ENCODE data around the gene CDHR5.
"Not testable (repeated sequence)": the region's sequence is repeated elsewhere in the genome, so short reads cannot be mapped to it uniquely, and the experiment has no call there.

Gene CDHR5, protein sequence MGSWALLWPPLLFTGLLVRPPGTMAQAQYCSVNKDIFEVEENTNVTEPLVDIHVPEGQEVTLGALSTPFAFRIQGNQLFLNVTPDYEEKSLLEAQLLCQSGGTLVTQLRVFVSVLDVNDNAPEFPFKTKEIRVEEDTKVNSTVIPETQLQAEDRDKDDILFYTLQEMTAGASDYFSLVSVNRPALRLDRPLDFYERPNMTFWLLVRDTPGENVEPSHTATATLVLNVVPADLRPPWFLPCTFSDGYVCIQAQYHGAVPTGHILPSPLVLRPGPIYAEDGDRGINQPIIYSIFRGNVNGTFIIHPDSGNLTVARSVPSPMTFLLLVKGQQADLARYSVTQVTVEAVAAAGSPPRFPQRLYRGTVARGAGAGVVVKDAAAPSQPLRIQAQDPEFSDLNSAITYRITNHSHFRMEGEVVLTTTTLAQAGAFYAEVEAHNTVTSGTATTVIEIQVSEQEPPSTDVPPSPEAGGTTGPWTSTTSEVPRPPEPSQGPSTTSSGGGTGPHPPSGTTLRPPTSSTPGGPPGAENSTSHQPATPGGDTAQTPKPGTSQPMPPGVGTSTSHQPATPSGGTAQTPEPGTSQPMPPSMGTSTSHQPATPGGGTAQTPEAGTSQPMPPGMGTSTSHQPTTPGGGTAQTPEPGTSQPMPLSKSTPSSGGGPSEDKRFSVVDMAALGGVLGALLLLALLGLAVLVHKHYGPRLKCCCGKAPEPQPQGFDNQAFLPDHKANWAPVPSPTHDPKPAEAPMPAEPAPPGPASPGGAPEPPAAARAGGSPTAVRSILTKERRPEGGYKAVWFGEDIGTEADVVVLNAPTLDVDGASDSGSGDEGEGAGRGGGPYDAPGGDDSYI

DNA sequence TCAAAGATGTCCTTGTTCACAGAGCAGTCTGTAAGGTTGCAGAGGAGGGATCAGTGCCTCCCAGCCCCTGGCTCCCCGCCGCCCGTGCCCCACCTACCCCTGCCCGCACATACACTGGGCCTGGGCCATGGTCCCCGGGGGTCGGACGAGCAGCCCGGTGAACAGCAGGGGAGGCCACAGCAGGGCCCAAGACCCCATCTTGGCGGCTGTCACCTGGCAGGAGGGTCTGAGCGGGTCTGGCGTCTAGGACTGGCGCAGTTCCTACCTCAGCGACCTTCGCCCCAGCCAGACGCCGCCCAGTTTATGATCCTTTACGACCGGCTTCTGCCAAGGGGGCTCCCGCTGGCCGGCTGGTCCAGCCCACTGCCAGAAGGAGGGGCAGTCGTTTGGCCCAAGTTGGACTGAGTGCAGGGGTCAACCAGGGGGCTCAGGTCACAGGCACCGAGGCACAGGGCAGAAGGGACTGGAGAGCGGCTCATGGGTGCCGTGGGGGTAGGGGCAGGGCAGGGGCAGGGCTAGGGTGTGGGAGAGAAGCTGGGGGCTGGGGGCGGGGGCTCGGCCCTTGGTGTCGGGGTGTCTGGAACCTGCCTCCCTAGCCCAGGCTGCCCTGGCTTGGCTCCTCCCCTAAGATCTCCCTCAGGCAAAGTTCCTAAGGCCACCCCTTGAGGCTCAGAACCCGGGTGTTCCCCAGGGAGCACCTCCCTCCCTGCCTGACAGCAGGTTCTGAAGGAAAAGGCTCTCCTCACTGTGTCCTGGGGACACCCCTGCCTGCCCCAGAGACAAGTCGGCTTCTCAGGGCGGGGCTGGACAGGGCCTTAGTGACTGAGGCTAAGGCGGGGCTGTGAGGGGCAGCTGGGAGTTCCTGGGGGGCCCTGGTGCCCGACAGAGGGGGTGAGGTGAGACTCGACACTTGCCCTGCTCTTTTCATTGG, at the start of gene CDHR5:
CDHR5 (minus strand) TSS at position 251 of the 931 bp plus-strand sequence; CDS start at position 198, 53 bp downstream.
- DNase-seq = no peak

DNA sequence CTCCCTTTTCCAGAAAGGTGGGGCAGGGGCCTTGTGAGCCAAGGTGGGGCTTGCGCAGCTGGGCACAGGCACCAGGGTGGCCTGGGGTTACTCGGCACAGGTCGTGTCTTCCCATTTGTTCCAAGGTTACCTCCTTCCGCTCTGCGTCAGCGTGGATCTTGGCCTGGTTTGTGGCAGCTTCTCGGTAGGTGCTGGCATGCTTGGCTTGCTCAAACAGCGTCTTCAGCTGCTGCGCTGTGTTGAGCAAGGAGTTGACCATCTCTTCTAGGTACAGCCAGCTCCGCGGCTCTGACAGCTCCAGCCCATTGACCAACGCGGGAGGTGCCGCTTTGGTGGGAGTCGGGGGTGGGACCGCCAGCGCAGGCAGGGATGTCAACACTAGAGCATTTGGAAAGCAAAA, 49.7 kb upstream of the CDHR5 start:
- no peak for DNase-seq

DNA sequence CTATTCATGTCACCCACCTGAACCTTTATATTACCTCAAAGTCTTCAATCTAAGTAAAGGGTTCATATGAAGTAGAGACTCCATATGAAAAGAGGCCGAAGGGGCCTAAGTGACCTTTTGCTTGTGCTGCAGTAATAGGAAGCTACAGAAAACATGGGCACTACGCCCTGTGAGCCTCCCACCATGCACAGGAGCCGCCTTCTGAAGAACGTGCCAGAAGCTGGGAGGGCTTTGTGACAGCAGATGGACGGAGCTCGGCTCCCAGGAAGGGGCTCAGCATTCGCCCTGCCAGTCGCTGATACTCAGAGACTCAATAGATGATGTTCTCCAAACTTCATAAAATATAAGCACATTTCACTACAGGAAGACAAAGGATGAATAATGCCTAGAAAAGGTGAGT, 49.1 kb upstream of the CDHR5 start:
- DNase-seq = no peak

DNA sequence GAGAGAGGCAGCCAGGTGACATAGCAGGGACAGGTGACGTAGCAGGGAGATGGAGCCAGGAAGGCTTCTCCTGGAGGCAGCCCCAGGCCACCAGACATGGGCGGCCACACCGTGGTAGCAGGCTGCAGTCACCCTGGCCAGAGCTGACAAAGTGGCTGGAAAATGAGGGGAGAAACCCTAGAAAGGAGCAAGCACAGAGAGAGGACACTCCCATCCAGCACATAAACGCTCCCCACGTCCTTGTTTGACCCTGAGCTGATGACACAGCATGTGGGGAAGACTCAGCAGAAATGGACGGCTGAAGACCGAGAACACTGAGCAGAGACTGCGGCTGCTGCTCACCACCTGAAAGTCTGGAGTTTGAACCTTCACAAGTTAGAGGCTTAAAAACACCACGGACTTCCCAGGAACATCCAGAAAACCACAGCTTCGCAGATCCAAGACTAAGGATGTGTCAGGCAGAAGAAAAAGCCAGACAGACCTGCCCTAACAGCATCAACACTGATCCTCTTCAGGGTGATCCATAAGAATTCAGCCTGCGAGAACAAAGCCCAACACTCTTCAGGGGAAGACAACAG, 41.0 kb upstream of the CDHR5 start:
- DNase-seq = peak; percentile 38

DNA sequence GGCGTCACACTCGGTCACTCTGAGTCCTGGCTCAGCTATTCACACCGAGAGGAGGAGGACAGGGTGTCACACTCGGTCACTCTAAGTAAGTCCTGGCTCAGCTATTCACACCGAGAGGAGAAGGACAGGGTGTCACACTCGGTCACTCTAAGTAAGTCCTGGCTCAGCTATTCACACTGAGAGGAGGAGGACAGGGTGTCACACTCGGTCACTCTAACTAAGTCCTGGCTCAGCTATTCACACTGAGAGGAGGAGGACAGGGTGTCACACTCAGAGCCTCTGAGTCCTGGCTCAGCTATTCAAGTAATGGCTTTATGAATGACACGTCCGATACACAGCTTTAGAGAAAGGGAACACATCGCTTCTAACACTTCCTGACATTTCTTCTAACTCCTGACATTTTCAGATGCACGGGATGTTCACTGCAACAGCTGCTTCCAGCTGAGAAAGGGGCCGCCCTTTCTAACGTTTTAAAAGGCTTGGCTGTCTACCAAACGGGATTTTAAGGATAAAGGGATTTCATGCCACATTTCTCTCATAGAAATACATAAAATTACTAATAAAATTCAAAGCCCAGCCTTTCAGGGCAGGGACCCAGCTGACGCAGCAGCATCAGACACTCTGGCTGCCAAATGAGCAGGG, 40.4 kb upstream of the CDHR5 start:
- peak; percentile 20 for DNase-seq

DNA sequence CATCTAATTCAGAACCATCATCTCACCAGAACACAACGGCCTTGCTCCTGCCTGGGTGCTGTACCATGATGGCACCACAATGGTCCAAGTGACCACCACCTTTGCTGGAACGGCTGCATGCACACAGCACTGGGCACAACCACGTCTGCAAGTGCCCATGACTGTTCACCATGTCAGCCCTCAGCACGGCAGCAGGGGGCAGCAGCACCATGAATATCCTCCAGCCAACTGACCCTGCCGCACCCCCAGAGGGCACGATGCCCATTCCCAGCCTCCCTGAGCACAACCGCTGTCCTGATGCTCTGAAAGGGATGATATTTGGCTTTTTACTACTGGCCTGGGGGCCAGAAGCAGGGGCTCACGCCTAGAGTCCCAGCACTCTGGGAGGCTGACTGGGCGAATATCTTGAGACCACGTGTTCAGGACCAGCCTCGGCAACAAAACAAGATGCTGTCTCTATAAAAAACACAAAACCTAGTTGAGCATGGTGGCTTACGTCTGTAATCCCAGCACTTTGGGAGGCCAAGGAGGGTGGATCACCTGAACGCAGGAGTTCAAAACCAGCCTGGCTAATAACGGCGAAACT, 38.0 kb upstream of the CDHR5 start:
- DNase-seq = peak; percentile 54

DNA sequence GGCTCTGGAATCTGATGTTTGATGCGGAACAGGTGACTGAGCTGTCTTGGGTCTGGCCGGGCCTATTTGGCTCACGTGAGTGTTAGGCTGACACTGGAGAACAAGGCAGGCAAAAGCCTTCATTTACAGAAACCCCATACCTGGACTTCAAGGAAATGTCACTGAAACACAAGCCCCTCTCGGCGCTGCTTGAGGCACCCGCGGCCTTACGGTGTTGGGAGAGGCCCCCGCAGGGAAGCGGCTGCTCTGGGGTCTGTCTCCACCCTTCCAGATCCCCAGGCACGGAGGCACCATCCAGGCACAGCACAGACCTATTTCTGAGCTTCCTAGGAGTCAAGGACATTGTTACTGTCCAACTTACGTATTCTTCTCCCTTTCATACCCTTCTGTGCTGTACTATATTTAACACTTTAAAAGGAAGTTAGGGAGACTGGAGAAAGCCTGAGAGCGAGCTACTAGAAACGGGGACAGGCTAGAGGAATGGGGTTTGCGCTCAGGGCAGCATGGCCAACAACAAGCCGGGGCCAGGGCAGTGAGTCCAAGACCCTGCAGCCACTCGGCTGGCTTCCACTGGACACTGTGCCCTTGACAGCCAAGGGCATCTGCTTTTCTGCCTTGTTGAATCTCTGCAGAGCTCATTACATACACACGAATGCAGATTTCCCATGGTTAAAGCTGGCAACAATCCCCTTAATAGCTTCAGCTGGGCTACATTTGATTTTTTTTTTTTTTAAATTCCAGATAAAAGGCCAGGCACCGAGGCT, 36.1 kb upstream of the CDHR5 start:
- no peak for DNase-seq

DNA sequence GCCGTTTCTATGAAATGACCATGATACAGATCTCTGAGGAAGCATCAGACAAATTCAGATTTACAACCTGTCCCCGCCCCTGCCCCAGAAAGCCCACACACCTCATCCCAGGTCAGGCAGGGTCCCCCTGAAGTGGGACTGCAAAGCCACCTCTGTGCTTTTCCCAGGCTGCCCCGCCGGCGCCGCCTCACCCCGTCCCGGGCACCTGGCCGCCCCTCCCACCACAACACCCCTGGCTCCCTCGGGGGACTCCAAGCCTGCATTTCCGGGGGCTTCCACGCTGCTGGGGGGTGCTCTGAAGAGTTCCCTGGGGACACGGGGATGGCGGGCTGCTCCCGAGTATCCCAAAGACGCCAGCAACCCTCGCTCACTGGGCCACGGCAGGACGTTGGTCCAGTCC, 35.5 kb upstream of the CDHR5 start:
- DNase-seq = no peak

DNA sequence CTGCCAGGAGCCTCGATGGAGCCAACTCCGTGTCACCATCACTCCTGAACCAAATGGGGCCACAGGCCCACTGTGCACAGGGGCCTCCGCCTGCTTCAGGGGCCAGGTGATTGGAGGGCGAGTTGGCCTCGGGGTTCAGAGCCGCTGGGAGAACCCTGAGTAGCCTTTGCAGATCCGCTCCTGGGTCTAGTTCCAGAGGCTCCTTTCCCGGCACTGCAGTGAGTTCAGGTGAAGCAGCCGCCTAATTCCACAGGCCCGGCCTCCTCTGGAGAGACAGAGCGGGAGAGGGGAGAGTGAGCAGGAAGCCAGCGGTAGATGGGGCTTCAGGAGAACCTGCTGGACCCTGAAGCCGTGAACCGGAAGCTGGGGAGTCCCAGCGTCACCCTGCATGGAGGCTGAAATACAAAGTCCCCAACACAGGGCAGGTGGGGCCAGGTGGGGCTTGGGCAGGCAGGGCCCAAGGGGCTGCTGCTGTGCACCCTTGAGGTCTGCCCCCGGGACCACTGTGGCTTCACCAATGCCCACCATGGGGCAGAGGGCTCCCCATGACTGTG, 34.9 kb upstream of the CDHR5 start:
- DNase-seq = no peak

DNA sequence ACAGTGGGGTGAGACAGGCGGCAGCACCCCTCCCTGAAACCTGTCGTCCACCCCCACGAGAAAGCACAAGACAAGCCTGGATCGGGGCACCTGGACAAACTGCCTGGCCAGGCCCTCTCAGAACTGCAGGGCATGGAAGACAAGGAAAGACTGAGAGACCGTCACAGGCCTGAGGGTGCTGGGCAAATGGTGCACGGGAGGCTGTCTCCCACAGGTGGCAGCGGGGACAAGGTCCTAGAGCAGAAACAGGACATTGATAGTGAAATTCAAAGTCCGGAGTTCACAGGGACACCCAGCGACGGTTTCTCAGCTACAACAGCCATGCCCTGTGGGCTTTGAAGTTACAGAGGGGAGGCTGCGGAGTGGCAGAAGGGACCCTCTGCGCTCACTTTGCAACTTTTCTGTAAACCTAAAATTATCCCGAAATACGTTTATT, 33.0 kb upstream of the CDHR5 start:
- DNase-seq = no peak

DNA sequence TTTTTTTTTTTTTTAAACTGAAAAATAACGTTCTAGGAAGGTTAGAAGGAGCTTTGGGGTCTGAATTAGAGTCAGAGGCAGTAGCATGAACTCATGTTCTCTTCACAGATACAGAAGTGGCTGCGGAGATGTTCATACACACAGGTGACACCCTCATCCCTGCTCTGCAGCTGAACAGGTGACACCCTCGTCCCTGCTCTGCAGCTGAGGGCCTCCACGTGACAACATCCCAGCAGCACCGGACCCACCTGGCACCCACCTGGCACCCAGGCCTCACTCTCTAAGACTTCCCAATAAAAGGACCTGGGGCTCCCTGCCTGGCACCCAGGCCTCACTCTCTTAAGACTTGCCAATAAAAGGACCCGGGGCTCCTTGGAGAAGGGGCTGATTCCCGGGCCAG, 32.1 kb upstream of the CDHR5 start:
- no peak for DNase-seq

DNA sequence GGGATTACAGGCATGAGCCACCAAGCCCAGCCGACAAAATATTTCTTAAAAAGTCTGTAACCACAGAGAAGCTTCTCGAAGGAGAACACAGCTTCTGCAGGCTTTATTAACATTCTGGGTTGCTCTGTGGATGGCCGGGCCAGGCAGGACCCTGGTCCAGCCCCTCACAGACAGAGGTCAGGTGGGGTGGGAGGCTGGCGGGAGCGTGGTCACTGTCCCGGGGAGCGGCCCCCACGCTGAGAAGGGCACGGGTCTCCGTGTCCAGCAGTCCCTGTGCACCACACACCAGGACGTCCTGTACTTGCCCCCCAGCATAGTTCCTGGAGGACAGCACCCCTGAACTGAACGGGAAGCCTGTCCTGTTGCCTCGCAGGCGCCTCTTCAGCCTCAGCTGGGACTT, 31.7 kb upstream of the CDHR5 start:
- DNase-seq = no peak

DNA sequence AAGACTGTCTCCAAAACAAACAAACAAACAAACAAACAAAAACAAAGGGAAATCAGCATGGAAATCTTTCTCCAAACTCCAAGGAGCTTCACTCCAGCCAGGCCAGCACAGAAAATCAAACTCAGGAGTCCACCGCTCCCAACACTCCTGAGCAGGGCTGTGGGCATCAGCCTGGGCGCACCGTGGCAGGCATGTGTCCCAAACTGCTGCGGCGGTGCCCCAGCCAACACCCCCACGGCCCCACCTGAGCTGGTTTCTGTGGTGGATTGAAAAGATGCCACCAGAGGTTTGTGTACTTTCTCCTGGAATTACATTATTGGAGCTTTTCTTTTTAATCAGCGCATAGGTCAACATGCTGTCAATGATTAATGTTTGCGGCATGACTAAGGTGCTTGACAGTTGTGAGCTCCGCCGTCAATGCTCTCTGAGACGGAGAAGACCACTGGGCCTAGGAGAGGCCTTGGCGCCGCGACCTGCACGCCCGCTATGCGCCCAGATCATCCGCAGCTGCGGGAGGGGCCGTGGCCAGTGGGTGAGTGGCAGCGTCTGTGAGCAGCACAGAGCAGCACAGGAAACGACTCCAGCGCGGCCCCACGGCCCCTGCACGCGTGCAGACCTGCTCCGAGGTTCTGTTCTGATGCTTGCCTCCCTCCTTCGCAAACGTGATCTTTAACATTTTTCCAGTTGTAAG, 30.4 kb upstream of the CDHR5 start:
- DNase-seq = no peak

DNA sequence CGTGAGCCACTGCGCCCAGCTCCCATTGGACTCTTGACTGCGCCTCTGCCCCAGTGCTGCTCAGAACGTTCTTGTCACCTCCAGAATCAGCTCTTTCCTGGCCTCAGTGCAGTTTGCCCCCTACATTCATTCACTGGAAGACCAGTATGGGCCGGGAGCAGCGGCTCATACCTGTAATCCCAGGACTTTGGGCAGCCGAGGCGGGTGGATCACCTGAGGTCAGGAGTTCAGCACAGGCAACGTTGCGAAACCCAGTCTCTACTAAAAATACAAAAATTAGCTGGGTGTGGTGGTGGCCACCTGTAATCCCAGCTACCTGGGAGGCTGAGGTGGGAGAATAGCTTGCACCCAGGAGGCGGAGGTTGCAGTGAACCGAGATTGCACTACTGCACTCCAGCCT, 29.7 kb upstream of the CDHR5 start:
- DNase-seq = not testable (repeated sequence)

DNA sequence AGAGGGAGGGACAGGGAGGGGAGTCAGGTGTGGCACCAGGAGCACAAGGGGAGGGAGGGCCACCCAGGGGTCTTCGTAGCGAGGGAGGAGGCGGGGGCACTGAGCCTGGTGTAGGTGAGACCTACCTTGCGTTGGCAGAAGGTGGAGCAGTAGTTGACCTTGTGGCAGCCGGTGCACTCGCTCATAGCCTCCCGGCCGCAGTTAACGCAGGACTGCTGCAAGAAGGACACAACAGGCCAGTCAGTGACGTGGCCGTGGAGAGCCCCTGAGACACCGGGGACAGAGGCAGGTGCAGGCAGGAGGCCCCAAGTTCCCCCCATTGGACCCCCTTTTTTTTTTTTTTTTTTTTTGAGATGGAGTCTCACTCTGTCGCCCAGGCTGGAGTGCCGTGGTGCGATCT, 29.1 kb upstream of the CDHR5 start:
- DNase-seq = no peak

DNA sequence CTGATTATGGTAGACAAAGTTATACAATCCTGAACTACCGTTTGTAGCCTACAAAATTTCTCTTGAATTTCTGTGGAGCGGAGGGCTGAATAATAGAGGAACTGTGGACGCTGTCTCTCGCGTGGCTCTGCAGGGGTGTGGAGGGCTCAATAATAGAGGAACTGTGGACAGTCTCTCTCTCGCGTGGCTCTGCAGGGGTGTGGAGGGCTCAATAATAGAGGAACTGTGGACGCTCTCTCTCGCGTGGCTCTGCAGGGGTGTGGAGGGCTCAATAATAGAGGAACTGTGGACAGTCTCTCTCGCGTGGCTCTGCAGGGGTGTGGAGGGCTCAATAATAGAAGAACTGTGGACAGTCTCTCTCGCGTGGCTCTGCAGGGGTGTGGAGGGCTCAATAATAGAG, 28.4 kb upstream of the CDHR5 start:
- DNase-seq = not testable (repeated sequence)

DNA sequence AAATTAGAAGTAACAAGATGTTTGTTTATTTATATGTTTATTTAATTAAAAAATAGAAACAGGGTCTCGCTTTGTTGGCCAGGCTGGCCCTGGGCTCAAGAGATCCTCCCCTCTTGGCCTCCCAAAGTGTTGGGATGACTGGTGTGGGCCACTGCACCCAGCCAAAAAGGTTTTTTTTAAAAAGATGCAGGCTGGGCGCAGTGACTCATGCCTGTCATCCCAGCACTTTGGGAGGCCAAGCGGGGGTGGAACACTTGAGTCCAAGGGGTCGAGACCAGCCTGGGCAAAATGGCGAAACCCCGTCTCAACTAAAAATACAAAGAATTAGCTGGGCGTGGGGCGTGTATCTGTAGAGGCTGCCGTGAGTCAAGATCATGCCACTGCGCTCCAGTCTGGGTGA, 25.7 kb upstream of the CDHR5 start:
- DNase-seq = peak; percentile 34

DNA sequence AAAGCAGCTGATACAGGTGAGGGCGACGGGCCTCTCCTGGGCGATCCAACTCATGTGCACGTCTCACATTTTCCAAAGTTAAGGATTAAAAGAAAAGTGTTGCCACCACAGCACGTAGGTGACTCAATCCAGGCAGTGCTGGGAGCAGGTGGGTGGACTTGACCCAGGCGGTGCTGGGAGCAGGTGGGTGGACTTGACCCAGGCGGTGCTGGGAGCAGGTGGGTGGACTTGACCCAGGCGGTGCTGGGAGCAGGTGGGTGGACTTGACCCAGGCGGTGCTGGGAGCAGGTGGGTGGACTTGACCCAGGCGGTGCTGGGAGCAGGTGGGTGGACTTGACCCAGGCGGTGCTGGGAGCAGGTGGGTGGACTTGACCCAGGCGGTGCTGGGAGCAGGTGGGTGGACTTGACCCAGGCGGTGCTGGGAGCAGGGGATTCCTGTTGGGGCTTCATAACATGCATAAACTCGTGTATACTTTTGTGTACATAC, 23.0 kb upstream of the CDHR5 start:
- not testable (repeated sequence) for DNase-seq

DNA sequence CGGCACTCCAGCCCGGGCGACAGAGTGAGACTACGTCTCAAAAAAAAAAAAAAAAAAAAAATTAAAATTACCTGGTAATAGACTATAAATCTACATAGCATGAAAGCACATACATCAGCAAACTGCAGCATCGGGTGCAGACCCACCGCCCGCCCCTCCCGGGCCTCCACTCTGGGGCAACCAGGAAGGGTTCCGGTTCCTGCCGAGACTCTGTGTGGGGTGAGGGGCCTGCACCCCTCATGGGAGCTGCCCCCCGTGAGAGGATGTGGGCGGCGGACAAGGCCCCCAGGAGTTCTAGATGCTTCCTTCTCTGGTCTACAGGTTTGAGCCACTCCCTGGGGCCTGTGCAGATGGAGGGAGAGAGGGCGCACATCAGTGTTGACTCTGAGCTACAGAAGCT, 21.5 kb upstream of the CDHR5 start:
- no peak for DNase-seq

DNA sequence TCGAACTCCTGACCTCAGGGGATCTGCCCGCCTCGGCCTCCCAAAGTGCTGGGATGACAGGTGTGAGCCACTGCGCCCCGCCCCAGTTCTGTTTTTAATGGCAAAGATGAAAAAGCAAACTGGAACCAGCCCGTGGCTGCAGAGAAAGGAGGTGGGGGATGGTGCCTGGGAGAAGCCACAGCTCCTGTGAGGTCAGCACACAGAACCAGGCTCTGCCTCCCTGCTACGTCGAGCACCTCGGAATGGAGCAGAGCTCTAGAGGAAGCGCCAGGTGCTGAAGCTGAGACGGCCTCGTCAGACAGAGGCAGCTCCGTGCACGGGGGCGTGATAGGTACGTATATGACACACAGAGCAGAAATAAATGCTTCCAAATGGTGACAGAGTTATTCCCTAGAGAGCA, 20.8 kb upstream of the CDHR5 start:
- no peak for DNase-seq

Measured in HCEC 1CT (cell line).